ENCODE measurements around the gene PRXL2B.

The PRXL2B gene

GRCh38 chr1:2612591-2613365 is 26.2 kb downstream of the PRXL2B start:
- Histone ChIP-seq H2AFZ (ENCODE audit: low read depth, low read length) (no peak overlapping the region), H3K9me3 (ENCODE audit: control insufficient read depth, low read length) (peaks cover 6% of the 10 kb centered on the region), H2BK15ac (ENCODE audit: low read depth, poor library complexity, severe bottlenecking) (no peak overlapping the region), H2BK12ac (ENCODE audit: low read length in 2 of 2) (no peak overlapping the region), H3K9ac (ENCODE audit: low read length) (no peak overlapping the region), H3K36me3 (ENCODE audit: control insufficient read depth in 1 of 2, insufficient read depth in 2 of 2, low read depth in 1 of 2, low read length in 2 of 2) (no peaks in the 10 kb centered on the region), H2BK5ac (ENCODE audit: low read depth, low read length, poor library complexity, severe bottlenecking) (no peak overlapping the region), H3K4me1 (ENCODE audit: control insufficient read depth, insufficient read depth, low read depth, low read length) (peaks cover 3% of the 10 kb centered on the region), H3K27ac (ENCODE audit: low read length, poor library complexity, severe bottlenecking) (no peak overlapping the region), H4K91ac (ENCODE audit: low read length) (no peak overlapping the region), H3K4me3 (ENCODE audit: insufficient read depth in 1 of 2, low read depth in 1 of 2, low read length in 2 of 2) (no peak overlapping the region), H3K23ac (ENCODE audit: low read length in 2 of 2) (no peak overlapping the region), H3K18ac (ENCODE audit: low read depth in 1 of 2, low read length in 2 of 2) (no peak overlapping the region), H2AK5ac (ENCODE audit: low read length, severe bottlenecking) (no peak overlapping the region), H4K8ac (ENCODE audit: low read length) (no peak overlapping the region), H3K27me3 (ENCODE audit: control insufficient read depth in 1 of 2, insufficient read depth in 1 of 2, low read length in 2 of 2) (peaks cover 0 to 37% of the 10 kb centered on the region in 2 experiments), H3K79me1 (replicated peaks; ENCODE audit: low read length, poor library complexity, severe bottlenecking) (no peaks in the 10 kb centered on the region), H3K4ac (ENCODE audit: low read depth in 1 of 2, low read length in 2 of 2) (no peak overlapping the region), H2BK120ac (ENCODE audit: low read depth, low read length) (no peak overlapping the region), H3K4me2 (ENCODE audit: low read length, poor library complexity, severe bottlenecking) (no peak overlapping the region), H3K14ac (ENCODE audit: low read length in 2 of 2) (no peak overlapping the region)
- 76% methylated on average over 11 of the region's 11 CpGs for WGBS
- no peak for DNase-seq

DNA sequence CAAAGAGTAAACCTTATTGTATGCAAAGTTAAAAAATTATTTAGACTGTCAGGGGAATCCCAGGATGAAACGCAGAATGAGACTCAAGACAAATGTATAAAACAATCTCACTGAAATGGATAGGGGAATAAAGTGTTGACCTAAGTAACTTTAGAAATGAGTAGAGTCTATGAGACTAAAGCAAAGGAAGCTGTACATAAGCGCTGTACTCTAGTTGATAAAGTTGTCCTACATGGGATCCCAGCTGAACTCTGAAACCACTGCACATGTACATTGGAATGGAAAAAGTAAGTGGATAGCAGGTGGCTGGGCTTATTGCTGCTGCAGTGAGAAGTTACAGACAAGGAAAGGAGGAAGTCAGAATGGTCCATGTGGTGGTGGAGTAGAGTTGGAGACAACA is 27.6 kb downstream of the PRXL2B start:
- Histone ChIP-seq H3K27me3 (ENCODE audit: control insufficient read depth in 1 of 2, insufficient read depth in 1 of 2, low read length in 2 of 2) (peaks cover 4 to 28% of the 10 kb centered on the region in 2 experiments), H2AFZ (ENCODE audit: low read depth, low read length) (no peak overlapping the region), H4K8ac (ENCODE audit: low read length) (no peak overlapping the region), H2BK120ac (ENCODE audit: low read depth, low read length) (no peak overlapping the region), H2BK15ac (ENCODE audit: low read depth, poor library complexity, severe bottlenecking) (no peak overlapping the region), H3K9ac (ENCODE audit: low read length) (no peak overlapping the region), H3K4me3 (ENCODE audit: insufficient read depth in 1 of 2, low read depth in 1 of 2, low read length in 2 of 2) (no peak overlapping the region), H3K4ac (ENCODE audit: low read depth in 1 of 2, low read length in 2 of 2) (no peak overlapping the region), H4K91ac (ENCODE audit: low read length) (no peak overlapping the region), H2AK5ac (ENCODE audit: low read length, severe bottlenecking) (no peak overlapping the region), H3K4me2 (ENCODE audit: low read length, poor library complexity, severe bottlenecking) (no peak overlapping the region), H3K14ac (ENCODE audit: low read length in 2 of 2) (no peak overlapping the region), H3K9me3 (ENCODE audit: control insufficient read depth, low read length) (peaks cover 6% of the 10 kb centered on the region), H3K18ac (ENCODE audit: low read depth in 1 of 2, low read length in 2 of 2) (no peak overlapping the region), H3K23ac (ENCODE audit: low read length in 2 of 2) (no peak overlapping the region), H3K4me1 (ENCODE audit: control insufficient read depth, insufficient read depth, low read depth, low read length) (peaks cover 3% of the 10 kb centered on the region), H3K36me3 (ENCODE audit: control insufficient read depth in 1 of 2, insufficient read depth in 2 of 2, low read depth in 1 of 2, low read length in 2 of 2) (no peaks in the 10 kb centered on the region), H3K27ac (ENCODE audit: low read length, poor library complexity, severe bottlenecking) (no peak overlapping the region), H2BK5ac (ENCODE audit: low read depth, low read length, poor library complexity, severe bottlenecking) (no peak overlapping the region), H2BK12ac (ENCODE audit: low read length in 2 of 2) (no peak overlapping the region), H3K79me1 (replicated peaks; ENCODE audit: low read length, poor library complexity, severe bottlenecking) (no peaks in the 10 kb centered on the region)
- 92% methylated on average over 2 of the region's 2 CpGs for WGBS
- DNase-seq = no peak

GRCh38 chr1:2617971-2618470 is 31.4 kb downstream of the PRXL2B start:
- Histone ChIP-seq H3K79me1 (replicated peaks; ENCODE audit: low read length, poor library complexity, severe bottlenecking) (no peaks in the 10 kb centered on the region), H2AK5ac (ENCODE audit: low read length, severe bottlenecking) (no peak overlapping the region), H3K4me3 (ENCODE audit: insufficient read depth in 1 of 2, low read depth in 1 of 2, low read length in 2 of 2) (no peak overlapping the region), H4K91ac (ENCODE audit: low read length) (no peak overlapping the region), H3K14ac (ENCODE audit: low read length in 2 of 2) (no peak overlapping the region), H3K9me3 (ENCODE audit: control insufficient read depth, low read length) (peaks cover 10% of the 10 kb centered on the region), H2BK120ac (ENCODE audit: low read depth, low read length) (no peak overlapping the region), H3K18ac (ENCODE audit: low read depth in 1 of 2, low read length in 2 of 2) (no peak overlapping the region), H3K36me3 (ENCODE audit: control insufficient read depth in 1 of 2, insufficient read depth in 2 of 2, low read depth in 1 of 2, low read length in 2 of 2) (no peaks in the 10 kb centered on the region), H2BK15ac (ENCODE audit: low read depth, poor library complexity, severe bottlenecking) (no peak overlapping the region), H3K4ac (ENCODE audit: low read depth in 1 of 2, low read length in 2 of 2) (no peak overlapping the region), H3K4me1 (ENCODE audit: control insufficient read depth, insufficient read depth, low read depth, low read length) (no peaks in the 10 kb centered on the region), H2AFZ (ENCODE audit: low read depth, low read length) (no peak overlapping the region), H3K27ac (ENCODE audit: low read length, poor library complexity, severe bottlenecking) (no peak overlapping the region), H3K23ac (ENCODE audit: low read length in 2 of 2) (no peak overlapping the region), H2BK12ac (ENCODE audit: low read length in 2 of 2) (no peak overlapping the region), H4K8ac (ENCODE audit: low read length) (no peak overlapping the region), H3K4me2 (ENCODE audit: low read length, poor library complexity, severe bottlenecking) (no peak overlapping the region), H3K9ac (ENCODE audit: low read length) (no peak overlapping the region), H2BK5ac (ENCODE audit: low read depth, low read length, poor library complexity, severe bottlenecking) (no peak overlapping the region), H3K27me3 (ENCODE audit: control insufficient read depth in 1 of 2, insufficient read depth in 1 of 2, low read length in 2 of 2) (peaks cover 5 to 9% of the 10 kb centered on the region in 2 experiments)
- no peak for DNase-seq
- WGBS = 91% methylated on average over 1 of the region's 1 CpG

DNA sequence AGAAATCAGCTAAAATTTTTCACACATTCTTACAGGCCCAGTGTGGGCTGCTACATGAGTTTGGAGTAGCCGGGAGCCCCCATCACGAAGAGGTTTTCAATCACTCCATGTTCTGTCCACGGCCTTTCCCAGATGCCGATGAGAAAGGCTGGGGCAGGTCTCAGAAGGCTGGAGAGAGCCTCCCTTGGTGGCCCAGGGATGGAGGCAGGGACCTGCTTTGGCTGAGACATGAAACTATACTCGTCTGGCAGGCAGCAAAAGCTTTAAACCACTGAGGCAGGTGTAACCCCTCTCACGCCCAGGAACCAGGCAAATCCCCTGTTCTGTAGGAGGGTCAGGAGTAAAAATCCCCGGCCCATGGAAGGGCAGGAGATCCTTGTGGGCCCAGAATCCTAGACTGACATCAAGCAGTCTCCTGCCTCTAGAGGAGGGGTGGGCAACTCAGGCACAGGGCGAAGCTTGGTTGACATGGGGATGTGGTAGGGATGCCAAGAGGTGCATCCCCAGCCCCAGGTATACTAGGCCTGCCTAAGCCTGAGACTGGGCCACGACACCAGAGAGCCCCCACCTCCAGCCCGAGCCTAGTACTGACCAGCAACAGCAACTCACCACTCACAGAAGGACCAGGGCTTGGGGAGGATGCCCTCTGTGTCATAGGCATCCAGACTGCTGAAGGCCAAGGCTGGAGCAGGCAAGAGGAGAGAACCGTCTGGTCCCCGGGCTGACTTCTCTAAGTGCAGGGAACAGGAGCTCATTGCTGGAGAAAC is 37.2 kb downstream of the PRXL2B start:
- Histone ChIP-seq H3K18ac (ENCODE audit: low read depth in 1 of 2, low read length in 2 of 2) (no peak overlapping the region), H2BK15ac (ENCODE audit: low read depth, poor library complexity, severe bottlenecking) (no peak overlapping the region), H4K91ac (ENCODE audit: low read length) (no peak overlapping the region), H3K27me3 (ENCODE audit: control insufficient read depth in 1 of 2, insufficient read depth in 1 of 2, low read length in 2 of 2) (peaks cover 23 to 24% of the 10 kb centered on the region in 2 experiments), H2BK12ac (ENCODE audit: low read length in 2 of 2) (no peak overlapping the region), H3K9me3 (ENCODE audit: control insufficient read depth, low read length) (peaks cover 4% of the 10 kb centered on the region), H2BK120ac (ENCODE audit: low read depth, low read length) (no peak overlapping the region), H3K36me3 (ENCODE audit: control insufficient read depth in 1 of 2, insufficient read depth in 2 of 2, low read depth in 1 of 2, low read length in 2 of 2) (no peaks in the 10 kb centered on the region), H3K9ac (ENCODE audit: low read length) (no peak overlapping the region), H3K4me3 (ENCODE audit: insufficient read depth in 1 of 2, low read depth in 1 of 2, low read length in 2 of 2) (no peak overlapping the region), H3K14ac (ENCODE audit: low read length in 2 of 2) (no peak overlapping the region), H2AK5ac (ENCODE audit: low read length, severe bottlenecking) (no peak overlapping the region), H3K79me1 (replicated peaks; ENCODE audit: low read length, poor library complexity, severe bottlenecking) (no peaks in the 10 kb centered on the region), H3K23ac (ENCODE audit: low read length in 2 of 2) (no peak overlapping the region), H2BK5ac (ENCODE audit: low read depth, low read length, poor library complexity, severe bottlenecking) (no peak overlapping the region), H3K27ac (ENCODE audit: low read length, poor library complexity, severe bottlenecking) (no peak overlapping the region), H2AFZ (ENCODE audit: low read depth, low read length) (no peak overlapping the region), H3K4me1 (ENCODE audit: control insufficient read depth, insufficient read depth, low read depth, low read length) (no peaks in the 10 kb centered on the region), H3K4ac (ENCODE audit: low read depth in 1 of 2, low read length in 2 of 2) (no peak overlapping the region), H3K4me2 (ENCODE audit: low read length, poor library complexity, severe bottlenecking) (no peak overlapping the region), H4K8ac (ENCODE audit: low read length) (no peak overlapping the region)
- WGBS = 73% methylated on average over 12 of the region's 12 CpGs
- DNase-seq = no peak

Data from mesenchymal stem cell (in vitro differentiated cells and primary cell).